Activated CD4-positive, alpha-beta T cell treated with anti-CD3 and anti-CD28 coated beads for 36 hours (primary cell): ENCODE data around the gene FDXR. TPM values are rescaled to one million over a fixed set of nuclear protein-coding genes. Genes with fewer than 3 reads are reported as not detected.
A peak's percentile ranks its signal among the peaks of the same experiment; 100 is the strongest.

Experiments
- ATAC-seq: fragments of 200-7000 bp; cut with Tn5 transposase; one replicate; pipeline ENCODE4 v1.10.0; 2021; ENCODE audit warnings: mild to moderate bottlenecking, moderate library complexity
- CTCF ChIA-PET: fragments of 350-600 bp; sonication (Branson Sonifier 250); formaldehyde crosslinking; loops from one replicate; lab custom pipeline; 2021; ENCODE audit warnings: antibody characterized with exemption; lab: Charles Lee
- POLR2A ChIA-PET: fragments of 350-600 bp; sonication (Branson Sonifier 250); formaldehyde crosslinking; loops from one replicate; lab custom pipeline; 2021; ENCODE audit warnings: antibody characterized with exemption, inconsistent platforms; lab: Charles Lee
- DNase-seq: peaks from one replicate; pipeline ENCODE4 v3.0.0-alpha.2; 2020
- H3K27ac Mint-ChIP-seq: one replicate; pipeline ENCODE4 v1.8.0; 2021; ENCODE audit warnings: mixed read lengths
- H3K27me3 Mint-ChIP-seq: one replicate; pipeline ENCODE4 v1.8.0; 2021; ENCODE audit warnings: mixed read lengths
- H3K36me3 Mint-ChIP-seq: one replicate; pipeline ENCODE4 v1.8.0; 2021; ENCODE audit warnings: low read depth, mixed read lengths
- H3K4me1 Mint-ChIP-seq: one replicate; pipeline ENCODE4 v1.8.0; 2021; ENCODE audit warnings: mixed read lengths
- H3K4me3 Mint-ChIP-seq: one replicate; pipeline ENCODE4 v1.8.0; 2021; ENCODE audit warnings: mild to moderate bottlenecking, moderate library complexity, mixed read lengths
- H3K9me3 Mint-ChIP-seq: one replicate; pipeline ENCODE4 v1.8.0; 2021; ENCODE audit warnings: low read depth, mixed read lengths
- intact Hi-C, 2 experiments: fragments of 100-400 bp; cut with DNase I in 1 of 2; cut with micrococcal nuclease in 1 of 2; formaldehyde crosslinking; loops; one replicate each; pipeline versions ENCODE4 v1.14.2 to v1.15.1; 2022 to 2024; cut with DNase I, micrococcal nuclease
- total RNA-seq, 2 experiments: library from RNA; stranded (reverse); gene quantifications; one replicate each; pipeline ENCODE4 v1.2.3, GENCODE V29; 2021

The FDXR gene
- total RNA-seq, 2 experiments from 2014 or later, result 19.1 to 21.3 TPM

DNA sequence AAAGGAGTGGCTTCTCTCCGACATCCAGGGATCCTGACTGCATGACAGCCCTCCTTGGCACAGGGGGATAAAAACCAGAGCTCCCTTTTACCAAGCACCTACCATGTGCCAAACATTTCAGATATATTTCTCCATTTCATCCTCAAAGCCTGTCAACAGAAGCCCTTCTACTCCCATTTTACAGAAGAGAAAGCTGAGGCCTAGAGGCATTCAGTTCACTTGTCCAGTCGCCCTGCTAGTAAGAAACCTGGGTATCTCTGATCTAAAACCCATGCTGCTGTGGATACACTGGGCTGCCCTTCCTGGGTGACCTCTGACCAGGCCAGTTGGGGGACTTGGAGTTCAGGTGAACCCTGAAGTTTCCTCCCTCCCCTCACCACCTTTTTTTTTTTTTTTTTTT lies 5.9 kb upstream of the FDXR start:
- POLR2A ChIA-PET, result no interaction called here
- no peak overlapping the region for H3K4me3 Mint-ChIP-seq
- intact Hi-C loops, result no loop called here

DNA sequence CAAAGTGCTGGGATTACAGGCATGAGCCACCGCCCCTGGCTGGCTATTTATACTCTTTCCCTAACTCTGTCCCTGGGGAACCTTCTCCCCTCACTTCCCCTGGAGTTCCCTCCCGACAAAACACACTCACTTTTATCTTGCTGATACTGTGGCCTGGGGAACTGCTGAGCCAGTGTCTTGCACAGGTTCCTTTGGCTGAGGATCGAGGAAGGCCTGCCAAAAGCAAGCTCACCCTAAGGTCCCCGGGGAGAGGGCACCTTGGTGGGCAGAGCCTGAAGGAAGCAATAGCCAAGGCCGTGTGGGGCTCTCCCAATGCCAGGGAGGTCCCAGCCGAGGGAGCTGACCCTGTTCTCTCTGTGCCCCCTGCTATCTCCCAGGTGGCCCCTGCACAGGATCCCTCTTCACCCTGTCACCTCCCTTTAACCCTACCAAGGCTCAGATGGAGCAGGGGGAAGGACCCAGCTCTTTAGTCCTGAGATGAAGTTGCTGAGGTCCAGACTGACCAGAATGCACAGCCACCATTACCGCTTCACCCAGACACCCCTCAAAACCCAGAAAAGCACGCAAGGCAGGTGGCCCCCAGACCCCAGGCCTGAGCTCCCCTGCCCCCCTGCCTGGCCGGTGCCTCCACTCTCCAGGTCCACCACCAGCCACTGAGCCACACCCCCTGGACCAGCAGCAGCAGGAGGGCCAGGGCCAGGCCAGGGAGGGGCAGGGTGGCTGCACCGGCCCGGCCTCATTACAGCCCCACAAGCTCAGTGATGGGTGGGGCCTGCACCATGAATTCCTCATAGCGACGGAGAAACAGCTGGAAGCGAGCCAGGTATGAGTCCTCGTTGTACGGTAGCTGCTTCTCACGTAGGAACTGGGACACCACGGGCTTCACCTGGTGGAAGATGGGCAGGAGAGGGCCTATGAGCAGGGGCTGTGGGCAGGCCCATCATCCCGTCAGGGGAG lies 5.1 kb upstream of the FDXR start:
- Mint-ChIP-seq H3K4me1 (peaks cover 11% of the 10 kb centered on the region), H3K36me3 (no peaks in the 10 kb centered on the region), H3K27me3 (no peaks in the 10 kb centered on the region), H3K27ac (no peak overlapping the region), H3K9me3 (no peaks in the 10 kb centered on the region), H3K4me3 (no peak overlapping the region)
- DNase-seq (no peak), ATAC-seq (no peak)
- intact Hi-C loops, result no loop called here
- ChIA-PET POLR2A (no interaction called here), CTCF (interaction anchor here (7.6 kb wide), 1 partner anchor 16 kb away, joined by 76 read pairs; the partner anchor contains the start of gene GRIN2C)

More for the DNA sequence above, 5.9 kb upstream of the FDXR start:
- no peak for ATAC-seq
- no peak for DNase-seq
- H3K27me3 Mint-ChIP-seq, result no peaks in the 10 kb centered on the region
- H3K4me1 Mint-ChIP-seq, result peaks cover 10% of the 10 kb centered on the region
- CTCF ChIA-PET, result no interaction called here
- H3K36me3 Mint-ChIP-seq, result no peaks in the 10 kb centered on the region
- H3K9me3 Mint-ChIP-seq, result no peaks in the 10 kb centered on the region
- no peak overlapping the region for H3K27ac Mint-ChIP-seq

DNA sequence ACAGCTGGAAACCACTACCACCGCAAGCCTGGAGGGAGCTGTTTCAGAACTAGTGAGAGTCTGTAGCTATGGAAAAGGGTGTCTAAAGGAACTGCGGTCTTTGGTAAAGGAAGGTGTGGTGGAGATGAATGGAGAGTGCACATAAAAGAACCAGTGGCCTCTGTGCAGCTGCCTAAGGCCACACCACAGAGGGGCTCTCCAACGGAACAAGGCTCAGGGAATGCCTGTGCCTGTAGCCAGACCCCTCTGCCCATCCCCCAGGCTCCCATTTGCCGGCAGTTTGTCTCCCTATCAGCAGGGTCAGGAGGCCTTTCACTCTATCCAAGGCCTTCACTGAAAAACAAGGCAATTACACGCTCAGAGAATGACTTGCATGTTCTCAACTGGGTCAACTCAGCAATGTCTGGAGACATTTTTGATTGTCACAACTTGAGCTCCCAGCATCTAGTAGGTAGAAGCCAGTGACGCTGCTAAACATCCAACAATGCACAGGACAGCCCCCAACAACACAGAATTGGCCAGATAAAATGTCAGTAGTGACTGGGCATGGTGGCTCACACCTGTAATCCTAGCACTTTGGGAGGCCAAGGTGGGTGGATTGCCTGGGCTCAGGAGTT lies 3.3 kb upstream of the FDXR start:
- peaks cover 22% of the 10 kb centered on the region for H3K4me1 Mint-ChIP-seq
- ChIA-PET CTCF (interaction anchor here (2.0 to 7.6 kb wide), 2 partner anchors 14 to 82 kb away, joined by 4 to 76 read pairs; partner anchors contain the start of gene GRIN2C), POLR2A (no interaction called here)
- intact Hi-C loops, result no loop called here
- H3K27ac Mint-ChIP-seq, result peak overlapping the region; percentile 28
- H3K27me3 Mint-ChIP-seq, result no peaks in the 10 kb centered on the region
- H3K9me3 Mint-ChIP-seq, result no peaks in the 10 kb centered on the region
- no peak for DNase-seq
- ATAC-seq, result no peak
- H3K36me3 Mint-ChIP-seq, result no peaks in the 10 kb centered on the region
- H3K4me3 Mint-ChIP-seq, result no peak overlapping the region

DNA sequence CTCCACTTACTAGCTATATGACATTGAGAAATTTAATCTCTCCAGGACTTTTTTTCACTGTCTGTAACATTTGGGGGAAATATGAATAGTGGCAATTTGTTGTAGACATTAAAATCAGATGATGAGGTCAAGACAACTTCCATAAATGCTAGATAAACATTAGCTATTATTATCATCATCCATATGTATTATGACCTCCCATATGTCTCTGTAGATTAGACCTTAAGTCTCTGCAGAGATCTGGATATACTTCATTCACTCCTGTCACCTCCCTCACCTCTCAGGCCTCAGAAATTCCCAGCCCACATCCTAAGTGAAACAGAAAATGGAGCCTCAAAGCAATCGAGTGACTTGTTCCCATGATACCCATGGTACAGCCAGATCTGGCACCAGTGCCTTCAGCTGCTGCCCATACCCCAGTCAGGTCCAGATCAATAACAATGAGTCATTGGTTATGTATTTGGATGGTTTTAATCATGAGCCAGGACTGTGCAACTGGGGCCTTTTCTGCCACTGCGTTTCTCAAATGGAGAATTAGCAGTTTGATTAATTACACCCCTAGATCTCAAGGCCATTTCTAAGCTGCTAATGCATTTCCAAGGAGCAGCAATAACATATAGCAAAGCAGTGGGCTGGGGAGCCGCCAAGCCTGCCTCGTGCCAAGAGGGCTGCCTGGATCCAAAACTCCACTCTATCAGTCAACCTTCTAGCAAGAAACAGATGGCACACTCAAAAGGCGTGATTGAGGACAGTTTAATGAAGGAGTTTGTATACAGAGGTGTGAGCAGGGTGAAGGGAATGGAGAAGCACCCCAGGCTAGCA lies 2.6 kb upstream of the FDXR start:
- Mint-ChIP-seq H3K27me3 (no peaks in the 10 kb centered on the region), H3K27ac (peak overlapping the region; percentile 28), H3K4me1 (peaks cover 22% of the 10 kb centered on the region), H3K36me3 (no peaks in the 10 kb centered on the region), H3K4me3 (no peak overlapping the region), H3K9me3 (no peaks in the 10 kb centered on the region)
- intact Hi-C loops, result no loop called here
- DNase-seq (no peak), ATAC-seq (no peak)
- POLR2A ChIA-PET, result interaction anchor here (1.0 kb wide), 1 partner anchor 328 kb away, joined by 3 read pairs; no protein-coding TSS in a partner anchor
- CTCF ChIA-PET, result interaction anchor here (0.6 to 7.6 kb wide), 6 partner anchors 13 to 273 kb away, joined by 3 to 76 read pairs (median 4); partner anchors contain the start of genes GRIN2C and MRPL58

DNA sequence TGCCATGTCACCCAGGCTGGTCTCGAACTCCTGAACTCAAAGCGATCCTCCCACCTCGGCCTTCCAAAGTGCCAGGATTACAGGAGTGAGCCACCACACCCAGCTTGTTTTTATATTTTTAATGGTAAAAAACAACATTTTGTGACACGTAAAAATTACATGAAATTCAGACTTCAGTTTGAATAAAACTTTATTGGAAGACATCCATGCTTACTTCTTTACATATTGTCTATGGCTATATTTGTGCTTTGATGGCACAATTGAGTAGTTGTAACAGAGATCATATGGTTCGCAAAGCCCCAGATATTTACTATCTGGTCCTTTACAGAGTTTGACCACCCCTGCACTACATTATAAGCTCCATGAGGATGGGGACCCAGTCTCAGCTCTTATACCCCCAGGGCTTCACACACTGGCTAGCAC lies 1.8 kb upstream of the FDXR start:
- no peaks in the 10 kb centered on the region for H3K9me3 Mint-ChIP-seq
- DNase-seq (no peak), ATAC-seq (no peak)
- ChIA-PET POLR2A (interaction anchor here (0.6 to 1.0 kb wide), 2 partner anchors 31 to 329 kb away, joined by 3 to 5 read pairs; no protein-coding TSS in a partner anchor), CTCF (interaction anchor here (0.6 to 7.6 kb wide), 7 partner anchors 12 to 272 kb away, joined by 3 to 76 read pairs (median 4); partner anchors contain the start of genes GRIN2C and MRPL58)
- H3K4me3 Mint-ChIP-seq, result no peak overlapping the region
- H3K27ac Mint-ChIP-seq, result no peak overlapping the region
- peaks cover 22% of the 10 kb centered on the region for H3K4me1 Mint-ChIP-seq
- H3K27me3 Mint-ChIP-seq, result no peaks in the 10 kb centered on the region
- intact Hi-C loops, result loop anchor here in 1 of 2 experiments (5.0 kb wide), 3 partner anchors 672 to 1562 kb away; partner anchors contain the start of genes CDC42EP4, RPL38 and UNK
- H3K36me3 Mint-ChIP-seq, result no peaks in the 10 kb centered on the region

DNA sequence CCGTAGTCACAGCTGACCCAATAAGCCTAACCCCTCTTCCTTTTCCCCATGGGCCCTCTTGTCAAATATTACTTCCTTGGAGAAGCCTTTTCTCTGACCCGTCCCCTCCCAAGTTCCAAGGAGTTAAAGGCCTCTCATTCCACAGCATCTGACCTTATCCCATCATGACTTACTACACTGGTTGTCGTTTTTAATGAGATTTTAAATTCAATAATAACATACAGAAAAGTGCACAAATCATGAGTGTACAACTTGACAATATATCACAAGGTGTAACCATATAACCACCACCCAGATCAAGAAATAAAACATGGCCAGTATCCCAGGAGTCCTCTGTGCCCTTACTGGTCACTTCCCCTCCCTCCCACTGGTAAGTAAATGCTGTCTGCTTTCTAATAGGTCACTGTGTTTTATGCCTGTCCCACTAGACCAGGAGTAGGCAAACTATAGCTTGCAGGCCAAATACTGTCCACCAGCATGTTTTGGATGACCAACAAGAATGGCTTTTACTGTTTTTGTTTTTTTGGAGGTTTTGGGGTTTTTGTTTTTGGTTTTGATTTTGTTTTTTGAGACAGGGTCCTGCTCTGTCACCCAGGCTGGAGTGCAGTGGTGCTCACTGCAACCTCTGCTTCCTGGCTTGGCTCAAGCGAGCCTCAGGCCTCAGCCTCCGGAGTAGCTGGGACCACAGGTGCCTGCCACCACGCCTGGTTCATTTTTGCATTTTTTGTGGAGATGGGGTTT lies 1.2 kb upstream of the FDXR start:
- CTCF ChIA-PET, result interaction anchor here (0.7 to 7.6 kb wide), 13 partner anchors 12 to 327 kb away, joined by 3 to 76 read pairs (median 4); partner anchors contain the start of genes GRIN2C and MRPL58
- Mint-ChIP-seq H3K27ac (peak overlapping the region; percentile 98), H3K27me3 (no peaks in the 10 kb centered on the region), H3K9me3 (no peaks in the 10 kb centered on the region), H3K36me3 (no peaks in the 10 kb centered on the region), H3K4me1 (peaks cover 22% of the 10 kb centered on the region), H3K4me3 (peak overlapping the region; percentile 88)
- DNase-seq (no peak), ATAC-seq (no peak)
- POLR2A ChIA-PET, result interaction anchor here (0.6 to 1.7 kb wide), 5 partner anchors 12 to 128 kb away, joined by 3 to 11 read pairs (median 7); no protein-coding TSS in a partner anchor
- intact Hi-C loops, result loop anchor here (1.0 to 5.0 kb wide), 19 partner anchors 22 to 1562 kb away; partner anchors contain the start of genes NHERF1 (in 2 of the 2), ATP5PD (in 1 of the 2), CDC42EP4 (in 1 of the 2) and CDR2L (in 1 of the 2)

DNA sequence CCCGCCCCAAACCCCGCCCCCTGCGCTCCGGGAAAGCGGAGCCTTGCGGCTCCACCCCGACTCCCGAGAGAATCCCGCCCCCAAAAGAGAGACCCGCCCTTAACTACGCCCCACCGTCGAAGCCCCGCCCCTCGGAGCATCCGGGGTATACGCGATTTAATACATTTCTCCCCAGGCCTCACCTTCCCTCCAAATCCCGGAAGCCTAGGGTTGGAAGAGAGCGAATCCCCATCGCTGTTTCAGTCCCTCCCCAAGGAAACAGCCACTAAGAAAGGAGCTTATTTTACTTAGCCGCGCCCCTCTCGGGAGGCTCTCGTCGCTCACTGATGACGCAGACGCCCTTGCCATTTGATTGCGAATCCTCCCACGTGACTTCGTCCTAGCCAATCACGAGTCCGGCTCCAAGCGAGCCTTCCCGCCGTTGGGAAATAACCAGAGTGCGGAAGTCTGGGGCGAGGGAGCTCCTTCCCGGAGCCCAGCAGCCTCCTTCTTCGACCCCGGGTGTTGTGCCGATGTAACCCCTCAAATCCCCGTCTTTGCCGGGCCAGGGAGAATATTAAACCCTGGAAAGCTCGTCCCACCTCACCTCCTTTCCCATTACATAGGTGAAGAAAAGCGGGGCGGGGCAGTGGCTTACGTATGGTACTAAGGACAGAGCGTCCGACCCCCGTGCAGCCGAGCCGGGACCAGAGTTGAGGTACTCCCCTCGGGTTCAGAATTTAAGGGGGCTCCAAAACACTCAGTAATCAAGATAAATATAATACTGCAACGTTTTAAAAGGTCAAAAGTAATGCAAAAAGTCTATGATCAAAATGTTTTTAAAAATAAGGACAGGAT lies 461 bp upstream of the FDXR start:
- peaks cover 22% of the 10 kb centered on the region for H3K4me1 Mint-ChIP-seq
- H3K9me3 Mint-ChIP-seq, result no peaks in the 10 kb centered on the region
- H3K36me3 Mint-ChIP-seq, result no peaks in the 10 kb centered on the region
- DNase-seq (peak; percentile 100), ATAC-seq (peak; percentile 97)
- H3K27ac Mint-ChIP-seq, result peak overlapping the region; percentile 98
- peak overlapping the region; percentile 88 for H3K4me3 Mint-ChIP-seq
- no peaks in the 10 kb centered on the region for H3K27me3 Mint-ChIP-seq
- ChIA-PET CTCF (interaction anchor here (0.6 to 7.6 kb wide), 19 partner anchors 11 to 501 kb away, joined by 3 to 76 read pairs (median 4); partner anchors contain the start of genes GRIN2C and SLC25A19), POLR2A (interaction anchor here (0.5 to 1.7 kb wide), 12 partner anchors 11 to 1688 kb away, joined by 3 to 11 read pairs (median 4); partner anchors contain the start of genes CDR2L and HID1)
- intact Hi-C loops, result loop anchor here (1.0 to 5.0 kb wide), 19 partner anchors 21 to 1561 kb away; partner anchors contain the start of genes NHERF1 (in 2 of the 2), ATP5PD (in 1 of the 2), CDC42EP4 (in 1 of the 2) and CDR2L (in 1 of the 2)

DNA sequence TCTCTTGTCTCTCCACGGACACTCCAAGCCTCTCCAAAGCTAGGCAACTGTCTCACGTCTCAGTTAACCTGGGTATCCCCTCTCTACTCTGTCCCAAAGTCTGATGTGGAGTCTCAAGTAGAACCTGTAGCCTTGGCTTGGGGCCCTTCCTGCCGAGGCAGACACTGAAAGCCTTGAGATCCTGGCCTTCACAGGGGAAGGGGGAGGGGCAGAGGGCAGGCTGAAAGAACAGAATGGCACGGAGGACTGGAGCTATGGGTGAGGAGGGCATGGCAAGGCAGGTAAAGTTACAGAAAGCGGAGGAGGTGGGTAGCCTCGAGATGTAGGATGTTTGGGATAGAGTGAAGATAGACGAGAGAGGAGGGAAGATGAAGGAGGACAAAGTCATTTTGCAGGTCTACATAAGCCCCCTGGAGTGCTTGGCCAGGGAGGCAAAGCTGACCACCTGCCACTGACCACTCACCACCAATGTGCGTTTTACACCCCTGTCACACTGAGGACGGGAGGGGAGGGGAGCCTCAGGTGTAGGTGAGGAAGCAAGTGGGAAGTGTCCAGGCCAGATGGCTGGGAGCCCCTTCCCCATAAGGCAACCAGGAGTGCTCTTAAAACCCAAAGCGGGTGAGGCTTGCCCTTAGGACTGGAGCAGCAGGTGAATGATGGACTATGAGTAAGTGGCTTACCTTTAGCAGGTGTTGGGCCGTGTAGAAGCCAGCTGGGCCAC lies 1.3 kb downstream of the FDXR start:
- H3K27me3 Mint-ChIP-seq, result no peaks in the 10 kb centered on the region
- ATAC-seq (no peak), DNase-seq (no peak)
- CTCF ChIA-PET, result interaction anchor here (0.6 to 7.6 kb wide), 7 partner anchors 9 to 534 kb away, joined by 3 to 76 read pairs (median 4); partner anchors contain the start of gene GRIN2C
- intact Hi-C loops, result loop anchor here in 1 of 2 experiments (2.0 to 5.0 kb wide), 6 partner anchors 163 to 1559 kb away; partner anchors contain the start of genes CDC42EP4, LLGL2, RPL38 and UNK
- H3K4me3 Mint-ChIP-seq, result peak overlapping the region; percentile 88
- H3K4me1 Mint-ChIP-seq, result peaks cover 22% of the 10 kb centered on the region
- H3K27ac Mint-ChIP-seq, result no peak overlapping the region
- POLR2A ChIA-PET, result no interaction called here
- H3K9me3 Mint-ChIP-seq, result no peaks in the 10 kb centered on the region
- no peaks in the 10 kb centered on the region for H3K36me3 Mint-ChIP-seq
